ENCODE data around the gene SPATA32. TPM values are rescaled to one million over a fixed set of nuclear protein-coding genes. Genes with fewer than 3 reads are reported as not detected.

SPATA32 gene
- total RNA-seq, 6 experiments from 2014 or later: not detected

- ATAC-seq: peak; percentile 6 to 73 (median 20)
- peaks cover 0 to 25% (median 14%) of the 10 kb centered on the region in 4 donors for H3K36me3 ChIP-seq
Measured at GRCh38 chr17:45263477-45263860, 1.6 kb upstream of the SPATA32 start.

GRCh38 chr17:45262516-45263476, 902 bp upstream of the SPATA32 start:
- Histone ChIP-seq H3K36me3 (peaks cover 0 to 20% (median 11%) of the 10 kb centered on the region in 4 donors), H3K9me3 (no peaks in the 10 kb centered on the region), H3K4me1 (peaks cover 0 to 16% (median 0%) of the 10 kb centered on the region in 4 donors), H3K27ac (no peak overlapping the region), H3K27me3 (no peaks in the 10 kb centered on the region), H3K4me3 (peak overlapping the region in 1 of 3 donors; percentile 74)
- intact Hi-C loops (cut with DNase I): no loop called here
- no peak for TF ChIP-seq POLR2A (IDR thresholded peaks at IDR 0.05)
- TF ChIP-seq CTCF (IDR thresholded peaks at IDR 0.05): no peak
- ATAC-seq: peak in 3 of 4 donors; percentile 4 to 32 (median 15)
- peak in 1 of 3 donors; percentile 42 for DNase-seq
- 100% methylated on average over 1 of the region's 18 CpGs for WGBS (ENCODE audit: insufficient coverage, low coverage, low lambda C conversion rate, missing lambda C conversion rate)

More at GRCh38 chr17:45263477-45263860, 1.6 kb upstream of the SPATA32 start:
- intact Hi-C loops (cut with DNase I): no loop called here
- H3K4me1 ChIP-seq: peaks cover 0 to 16% (median 0%) of the 10 kb centered on the region in 4 donors
- no peaks in the 10 kb centered on the region for H3K9me3 ChIP-seq
- DNase-seq: peak in 1 of 3 donors; percentile 49
- no peaks in the 10 kb centered on the region for H3K27me3 ChIP-seq
- TF ChIP-seq POLR2A (IDR thresholded peaks at IDR 0.05) (no peak), CTCF (IDR thresholded peaks at IDR 0.05) (no peak)
- H3K27ac ChIP-seq: no peak overlapping the region
- H3K4me3 ChIP-seq: no peak overlapping the region
- 30% methylated on average over 2 of the region's 7 CpGs for WGBS (ENCODE audit: insufficient coverage, low coverage, low lambda C conversion rate, missing lambda C conversion rate)

GRCh38 chr17:45260204-45260783, 1.6 kb downstream of the SPATA32 start:
- peak in 1 of 3 donors; percentile 45 for DNase-seq
- no peak overlapping the region for H3K4me3 ChIP-seq
- no peak overlapping the region for H3K27ac ChIP-seq
- no peaks in the 10 kb centered on the region for H3K36me3 ChIP-seq
- no peaks in the 10 kb centered on the region for H3K27me3 ChIP-seq
- 63% methylated on average over 6 of the region's 7 CpGs for WGBS (ENCODE audit: insufficient coverage, low coverage, low lambda C conversion rate, missing lambda C conversion rate)
- intact Hi-C loops (cut with DNase I): no loop called here
- peak in 1 of 4 donors; percentile 50 for ATAC-seq
- peaks cover 0 to 16% (median 0%) of the 10 kb centered on the region in 4 donors for H3K4me1 ChIP-seq
- TF ChIP-seq CTCF (IDR thresholded peaks at IDR 0.05) (no peak), POLR2A (IDR thresholded peaks at IDR 0.05) (no peak)
- H3K9me3 ChIP-seq: no peaks in the 10 kb centered on the region

DNA sequence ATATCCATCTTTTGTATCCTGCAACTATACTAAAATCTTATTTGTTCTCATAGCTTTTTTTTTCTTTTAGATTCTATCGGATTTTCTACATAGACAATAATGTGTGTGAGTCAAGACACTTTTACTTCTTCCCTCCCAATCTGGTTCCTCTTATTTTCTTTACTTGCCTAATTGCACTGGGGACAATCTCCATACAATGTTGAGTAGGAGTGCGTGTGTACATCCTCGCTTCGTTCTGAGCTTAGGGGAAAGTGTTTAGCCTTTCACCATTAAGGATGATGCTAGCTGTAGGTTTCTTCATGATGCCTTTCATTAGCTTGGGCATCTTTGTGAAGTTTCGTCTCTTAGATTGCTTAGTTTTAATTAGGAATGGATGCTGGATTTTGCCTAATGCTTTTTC, 2.9 kb downstream of the SPATA32 start:
- H3K36me3 ChIP-seq: no peaks in the 10 kb centered on the region
- DNase-seq (no peak), ATAC-seq (no peak)
- intact Hi-C loops (cut with DNase I): no loop called here
- H3K4me3 ChIP-seq: no peak overlapping the region
- TF ChIP-seq POLR2A (IDR thresholded peaks at IDR 0.05): no peak
- TF ChIP-seq CTCF (IDR thresholded peaks at IDR 0.05): no peak
- H3K9me3 ChIP-seq: no peaks in the 10 kb centered on the region
- no peak overlapping the region for H3K27ac ChIP-seq
- H3K27me3 ChIP-seq: no peaks in the 10 kb centered on the region
- WGBS (ENCODE audit: insufficient coverage, low coverage, low lambda C conversion rate, missing lambda C conversion rate): 43% methylated on average over 5 of the region's 5 CpGs
- H3K4me1 ChIP-seq: peaks cover 0 to 16% (median 0%) of the 10 kb centered on the region in 4 donors
